Measurements from ENCODE around the gene CCR9.

CCR9 gene

GRCh38 chr3:45936261-45936660 lies 49.9 kb downstream of the CCR9 start:
- DNase-seq (ENCODE audit: low read depth in 2 of 3, low spot score in 2 of 3) = no peak

DNA sequence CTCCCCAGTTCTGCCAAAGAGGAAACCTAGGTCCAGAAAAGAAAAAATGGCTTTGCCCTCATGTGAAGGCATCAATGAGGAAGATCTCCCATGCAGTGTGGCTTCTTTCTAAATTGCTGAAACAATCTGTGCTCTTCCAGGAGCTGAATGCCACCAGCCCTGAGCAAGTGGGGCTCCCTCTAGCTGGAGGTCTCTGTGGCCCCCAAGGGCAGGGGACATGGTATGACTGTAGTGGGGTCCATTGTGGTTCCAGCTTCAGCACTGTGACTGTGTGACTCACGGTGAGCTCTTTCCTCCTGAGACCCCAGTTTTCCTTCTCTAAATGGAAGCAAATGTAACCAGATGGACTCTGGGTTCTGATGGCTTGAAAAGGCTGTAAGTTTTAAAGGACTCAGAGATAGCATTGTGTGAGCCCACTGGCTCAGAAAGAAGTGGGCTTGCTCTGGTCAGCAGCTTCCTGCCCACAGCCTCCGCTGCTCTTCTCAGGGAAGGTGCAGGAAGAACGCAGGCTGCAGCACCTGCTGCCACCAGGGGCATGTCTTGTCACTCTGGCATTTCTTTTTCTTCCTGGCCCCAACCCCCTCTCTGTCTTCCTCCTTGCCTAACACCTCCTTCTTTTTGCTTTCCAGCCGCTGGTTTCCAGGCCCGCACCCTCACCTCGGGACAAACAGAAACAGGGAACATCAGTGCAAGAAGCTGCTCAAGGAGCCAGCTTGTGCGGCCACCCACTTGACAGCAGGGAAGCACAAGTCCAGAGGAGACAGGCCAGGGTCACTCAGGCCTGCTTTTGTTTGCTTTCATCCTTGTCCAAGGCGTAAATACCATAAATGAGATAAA lies 51.1 kb downstream of the CCR9 start:
- no peak for DNase-seq (ENCODE audit: low read depth in 2 of 3, low spot score in 2 of 3)

DNA sequence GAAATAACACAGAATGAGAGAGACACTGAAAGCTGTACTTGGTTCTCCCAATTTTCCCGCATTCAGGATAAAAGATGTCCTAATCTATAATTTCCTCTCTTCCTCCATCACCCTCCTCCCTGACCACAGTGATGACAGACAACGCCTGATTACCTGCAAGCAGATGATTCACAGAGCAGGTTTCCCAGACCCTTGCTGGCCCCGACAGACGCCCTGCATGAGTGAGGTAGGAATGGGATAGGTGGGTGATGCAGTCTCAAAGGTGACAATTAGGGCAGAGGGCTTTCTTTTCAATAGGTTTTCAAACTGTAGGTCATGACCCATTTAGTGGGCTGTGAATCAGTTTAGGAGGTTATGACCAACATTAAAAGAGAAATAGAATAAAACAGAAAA lies 51.7 kb downstream of the CCR9 start:
- no peak for DNase-seq (ENCODE audit: low read depth in 2 of 3, low spot score in 2 of 3)

GRCh38 chr3:45938864-45939263 lies 52.5 kb downstream of the CCR9 start:
- DNase-seq (ENCODE audit: low read depth in 2 of 3, low spot score in 2 of 3) = peak; percentile 61 to 77 (median 62)

- DNase-seq (ENCODE audit: low read depth in 2 of 3, low spot score in 2 of 3) = no peak
Observed at GRCh38 chr3:45939341-45939771, 53.0 kb downstream of the CCR9 start.

GRCh38 chr3:45940004-45940780 lies 53.8 kb downstream of the CCR9 start:
- no peak for DNase-seq (ENCODE audit: low read depth in 2 of 3, low spot score in 2 of 3)

DNA sequence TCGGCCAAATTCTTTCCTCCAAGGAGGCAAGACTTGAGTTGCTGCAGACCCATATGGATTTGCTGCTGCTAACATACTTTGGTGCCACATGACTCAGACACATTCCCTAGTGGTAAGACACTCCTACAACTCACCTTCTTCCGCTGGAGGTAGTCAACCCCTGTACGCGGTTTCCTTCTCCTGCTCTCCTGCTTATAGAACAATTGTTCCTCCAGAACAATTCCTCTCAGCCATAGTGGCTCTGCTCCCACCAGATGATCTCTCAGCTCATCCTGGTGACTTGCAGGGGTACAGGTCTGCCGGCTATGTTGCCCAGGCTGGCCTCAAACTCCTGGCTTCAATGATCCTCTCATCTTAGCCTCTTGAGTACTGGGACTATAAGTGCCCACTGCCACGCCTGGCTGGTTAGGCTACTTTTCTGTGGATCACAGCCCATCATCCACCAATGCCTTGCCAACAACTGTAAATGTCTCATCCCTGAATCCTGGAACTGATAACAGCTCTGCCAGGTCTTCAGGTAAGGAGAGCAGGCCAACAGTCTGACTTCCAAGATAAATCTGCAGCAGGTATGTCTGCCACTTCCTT lies 54.5 kb downstream of the CCR9 start:
- no peak for DNase-seq (ENCODE audit: low read depth in 2 of 3, low spot score in 2 of 3)

DNA sequence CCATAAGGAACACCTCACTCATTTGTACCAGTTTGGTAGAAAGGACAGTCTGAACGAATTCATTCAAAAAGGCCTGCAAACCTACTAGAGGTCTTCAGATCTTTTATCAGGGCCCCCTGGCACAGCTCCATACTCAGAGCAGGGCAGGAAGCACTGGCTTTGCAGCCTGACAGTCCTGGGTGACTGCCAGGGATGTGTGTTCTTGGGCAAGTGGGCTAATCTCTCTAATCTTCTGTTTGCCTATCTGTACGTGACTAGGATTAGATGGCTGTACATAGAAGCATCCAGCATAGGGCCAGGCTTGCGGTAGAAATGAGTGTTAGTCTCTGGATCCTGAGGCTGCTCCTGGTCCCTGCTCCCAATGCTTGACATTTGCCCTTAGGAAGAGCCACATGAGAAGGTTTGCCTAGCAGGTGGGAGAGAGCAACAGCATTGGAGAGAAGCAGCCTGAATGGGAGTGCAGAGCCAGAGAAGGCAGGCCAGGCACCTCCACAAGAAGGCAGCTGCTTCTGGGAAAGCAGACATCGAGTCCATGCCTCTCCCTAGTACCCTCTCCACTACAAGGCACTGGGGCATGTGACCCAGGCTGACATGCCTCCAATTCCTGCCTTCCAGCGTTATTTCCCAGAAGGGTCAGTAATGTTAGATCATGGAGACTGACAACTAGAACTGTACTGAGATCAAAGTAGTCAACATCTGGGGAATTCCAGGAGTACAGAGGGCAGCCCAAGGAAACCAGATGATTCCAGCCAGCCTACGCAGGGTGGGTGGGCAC lies 55.9 kb downstream of the CCR9 start:
- DNase-seq (ENCODE audit: low read depth in 2 of 3, low spot score in 2 of 3) = no peak

- DNase-seq (ENCODE audit: low read depth in 2 of 3, low spot score in 2 of 3) = no peak
Observed at GRCh38 chr3:45943207-45943846, 57.0 kb downstream of the CCR9 start, which contains the start of gene CXCR6. Gene CXCR6 (plus strand): TSS chr3:45943464. CDS start chr3:45946482, 3,018 bp downstream.

DNA sequence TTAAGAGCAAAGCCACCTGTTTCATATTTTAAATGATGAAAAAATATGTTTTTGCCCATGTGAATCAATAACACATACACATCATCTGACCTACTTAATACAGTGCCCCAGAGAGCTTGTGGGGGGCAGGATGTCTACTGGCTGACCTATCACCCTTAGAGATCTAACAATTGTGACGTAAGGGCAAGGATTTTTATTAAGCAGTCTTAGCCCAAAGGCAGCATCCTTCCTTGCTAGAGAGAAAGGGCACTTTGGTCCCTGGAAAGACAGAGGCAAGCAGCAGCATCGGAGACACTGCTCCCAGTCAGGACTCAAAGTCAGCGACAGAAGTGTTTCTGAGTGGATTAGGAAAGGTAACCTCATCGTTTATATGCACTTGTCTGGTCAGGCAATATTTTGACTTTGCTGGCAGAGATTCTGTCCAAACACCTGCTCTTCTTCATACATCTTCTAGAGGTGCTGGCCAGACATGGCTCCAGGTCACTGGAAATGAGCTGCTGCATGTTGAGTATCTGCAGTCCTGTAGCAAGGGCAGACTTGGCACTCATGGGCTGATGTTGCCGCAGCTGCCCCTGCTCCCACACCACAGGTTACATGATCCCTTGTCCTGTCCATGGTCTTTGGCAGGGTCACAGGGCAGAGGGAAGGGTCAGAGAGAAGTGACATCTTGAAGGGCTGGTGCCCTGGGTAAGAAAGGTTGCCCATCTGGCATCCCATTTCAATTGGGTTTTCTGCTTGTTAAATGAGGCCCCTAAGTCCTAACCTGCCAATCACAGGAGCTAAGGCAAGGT lies 58.7 kb downstream of the CCR9 start:
- no peak for DNase-seq (ENCODE audit: low read depth in 2 of 3, low spot score in 2 of 3)

- DNase-seq (ENCODE audit: low read depth in 2 of 3, low spot score in 2 of 3) = no peak
Observed at GRCh38 chr3:45946307-45946706, 60.0 kb downstream of the CCR9 start.

DNA sequence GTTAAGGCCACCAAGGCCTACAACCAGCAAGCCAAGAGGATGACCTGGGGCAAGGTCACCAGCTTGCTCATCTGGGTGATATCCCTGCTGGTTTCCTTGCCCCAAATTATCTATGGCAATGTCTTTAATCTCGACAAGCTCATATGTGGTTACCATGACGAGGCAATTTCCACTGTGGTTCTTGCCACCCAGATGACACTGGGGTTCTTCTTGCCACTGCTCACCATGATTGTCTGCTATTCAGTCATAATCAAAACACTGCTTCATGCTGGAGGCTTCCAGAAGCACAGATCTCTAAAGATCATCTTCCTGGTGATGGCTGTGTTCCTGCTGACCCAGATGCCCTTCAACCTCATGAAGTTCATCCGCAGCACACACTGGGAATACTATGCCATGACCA lies 60.5 kb downstream of the CCR9 start:
- DNase-seq (ENCODE audit: low read depth in 2 of 3, low spot score in 2 of 3) = no peak

DNA sequence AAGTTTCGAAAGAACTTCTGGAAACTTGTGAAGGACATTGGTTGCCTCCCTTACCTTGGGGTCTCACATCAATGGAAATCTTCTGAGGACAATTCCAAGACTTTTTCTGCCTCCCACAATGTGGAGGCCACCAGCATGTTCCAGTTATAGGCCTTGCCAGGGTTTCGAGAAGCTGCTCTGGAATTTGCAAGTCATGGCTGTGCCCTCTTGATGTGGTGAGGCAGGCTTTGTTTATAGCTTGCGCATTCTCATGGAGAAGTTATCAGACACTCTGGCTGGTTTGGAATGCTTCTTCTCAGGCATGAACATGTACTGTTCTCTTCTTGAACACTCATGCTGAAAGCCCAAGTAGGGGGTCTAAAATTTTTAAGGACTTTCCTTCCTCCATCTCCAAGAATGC lies 61.0 kb downstream of the CCR9 start:
- no peak for DNase-seq (ENCODE audit: low read depth in 2 of 3, low spot score in 2 of 3)

- DNase-seq (ENCODE audit: low read depth in 2 of 3, low spot score in 2 of 3) = no peak
Observed at GRCh38 chr3:45948311-45948781, 62.0 kb downstream of the CCR9 start.

- no peak for DNase-seq (ENCODE audit: low read depth in 2 of 3, low spot score in 2 of 3)
Observed at GRCh38 chr3:45948881-45949280, 62.5 kb downstream of the CCR9 start.

DNA sequence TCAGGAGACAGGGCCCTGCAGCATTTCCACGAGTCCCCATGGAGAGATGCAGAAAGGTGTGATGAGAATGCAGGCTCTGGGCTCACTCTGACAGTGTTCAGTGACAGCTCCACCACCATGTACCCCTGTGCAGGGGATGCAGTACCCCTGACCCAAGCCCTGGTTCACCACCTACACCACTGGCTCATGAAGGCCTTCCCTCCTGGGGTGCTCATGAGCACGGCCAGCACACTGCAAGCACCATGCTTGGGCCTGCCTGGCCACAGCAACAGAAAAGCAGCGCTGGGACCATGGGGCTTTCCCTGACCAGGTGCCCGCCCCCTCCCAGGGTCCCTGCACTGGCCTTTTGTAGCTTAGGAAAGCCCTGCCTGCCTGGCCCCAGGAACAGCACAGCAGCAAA lies 63.1 kb downstream of the CCR9 start:
- no peak for DNase-seq (ENCODE audit: low read depth in 2 of 3, low spot score in 2 of 3)

GRCh38 chr3:45950131-45950530 lies 63.8 kb downstream of the CCR9 start:
- DNase-seq (ENCODE audit: low read depth in 2 of 3, low spot score in 2 of 3) = no peak

GRCh38 chr3:45950686-45951600 lies 64.6 kb downstream of the CCR9 start:
- no peak for DNase-seq (ENCODE audit: low read depth in 2 of 3, low spot score in 2 of 3)

GRCh38 chr3:45951946-45952345 lies 65.6 kb downstream of the CCR9 start:
- DNase-seq (ENCODE audit: low read depth in 2 of 3, low spot score in 2 of 3) = no peak
